Measurements from ENCODE around the gene ACOT12.

Gene ACOT12

DNA sequence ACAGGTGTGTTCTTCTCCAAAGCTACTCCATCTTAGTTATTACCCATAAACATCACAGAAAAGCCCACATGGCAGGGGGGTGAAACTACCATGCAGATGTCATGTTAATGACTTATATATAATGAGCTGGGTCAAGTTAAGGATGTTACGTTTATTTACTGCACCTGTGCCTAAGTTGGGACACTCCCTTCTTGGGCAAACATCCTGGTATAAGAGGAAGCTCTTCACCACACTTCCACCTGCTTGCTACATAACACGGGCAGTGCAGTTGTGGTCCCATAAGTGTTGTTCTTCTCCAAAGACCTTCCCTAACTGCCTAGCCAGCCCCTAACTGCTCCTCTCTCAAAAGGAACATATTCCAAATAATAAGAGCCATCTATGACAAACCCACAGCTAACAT, 101.8 kb downstream of the ACOT12 start:
- no peak for DNase-seq (ENCODE audit: low read depth in 2 of 2)

DNA sequence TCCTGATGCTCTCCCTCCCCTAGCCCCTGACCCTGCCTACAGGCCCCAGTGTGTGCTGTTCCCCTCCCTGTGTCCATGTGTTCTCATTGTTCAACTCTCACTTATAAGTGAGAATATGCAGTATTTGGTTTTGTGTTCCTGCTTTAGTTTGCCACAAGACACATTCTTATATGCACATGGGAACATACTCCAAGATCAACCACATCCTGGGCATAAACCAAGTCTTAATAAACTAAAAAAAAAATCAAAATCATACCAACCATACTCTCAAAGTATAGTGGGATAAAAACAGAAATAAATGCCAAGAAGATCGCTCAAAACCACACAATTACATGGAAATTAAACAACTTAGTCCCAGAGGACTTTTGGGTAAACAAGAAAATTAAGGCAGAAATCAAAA, 103.8 kb downstream of the ACOT12 start:
- no peak for DNase-seq (ENCODE audit: low read depth in 2 of 2)

DNA sequence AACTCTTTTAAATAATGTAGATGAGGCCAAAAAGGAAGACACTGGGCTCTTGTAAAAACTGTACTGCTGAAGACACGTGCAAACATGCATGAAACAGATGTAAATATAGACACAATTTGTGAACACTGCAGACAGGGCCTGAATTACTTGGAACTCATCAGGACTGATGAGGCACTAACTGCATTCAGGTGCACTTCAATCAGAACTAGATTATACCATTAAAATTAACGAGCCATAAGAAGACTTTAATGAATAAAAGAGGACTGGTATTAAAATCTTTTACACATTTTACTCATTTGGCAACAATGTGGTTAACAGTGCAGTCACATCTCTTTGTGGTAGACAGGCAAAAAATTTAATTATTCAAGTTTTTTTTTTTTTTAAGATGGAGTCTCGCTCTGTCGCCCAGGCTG, 105.9 kb downstream of the ACOT12 start:
- DNase-seq (ENCODE audit: low read depth in 2 of 2), result no peak

DNA sequence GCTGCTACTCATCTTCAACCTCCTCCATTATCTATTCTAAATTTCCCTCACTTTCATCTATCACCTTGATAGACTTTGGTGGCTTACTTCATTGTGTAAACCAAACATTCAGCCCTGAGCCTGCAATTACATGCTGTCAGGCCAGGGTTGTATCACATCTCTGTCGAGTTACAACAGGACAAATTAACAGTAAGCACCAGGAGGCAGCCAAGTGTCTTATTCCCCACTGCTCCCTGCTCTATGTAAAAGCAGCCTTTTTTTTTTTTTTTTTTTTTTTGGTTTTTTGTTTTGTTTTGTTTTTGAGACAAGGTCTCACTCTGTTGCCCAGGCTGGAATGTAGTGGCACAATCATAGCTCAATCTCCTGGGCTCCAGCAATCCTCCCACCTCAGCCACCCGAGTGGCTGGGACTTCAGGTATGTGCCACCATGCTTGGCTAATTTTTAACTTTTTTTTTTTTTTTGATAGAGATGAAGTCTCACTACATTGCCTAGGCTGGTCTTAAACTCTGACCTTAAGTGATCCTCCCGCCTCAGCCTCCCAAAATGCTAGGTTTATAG, 107.8 kb downstream of the ACOT12 start:
- no peak for DNase-seq (ENCODE audit: low read depth in 2 of 2)

GRCh38 chr5:81283976-81284375, 110.0 kb downstream of the ACOT12 start:
- no peak for DNase-seq (ENCODE audit: low read depth in 2 of 2)

Measured in stimulated activated CD4-positive, alpha-beta T cell treated with anti-CD3 and anti-CD28 coated beads, Interleukin-4, amount 100 ng/mL, for 48 hours (primary cell).